A549 (cell line): Measurements from ENCODE around the gene TCF23. TPM values are rescaled to one million over a fixed set of nuclear protein-coding genes. Genes with fewer than 3 reads are reported as not detected.

Experiments
- ATAC-seq, 2 experiments: fragments of 200-7000 bp in 1 of 2; fragments of >200 bp in 1 of 2; cut with Nextera tagmentation in 1 of 2; cut with Tn5 transposase in 1 of 2; 3 replicates each; pipeline versions ENCODE4 v1.8.0 to v1.9.1; 2018 to 2020; ENCODE audit warnings: mild to moderate bottlenecking in 1 of 2, moderate library complexity in 1 of 2
- CTCF ChIA-PET: fragments of 300-600 bp; sonication (Branson Sonifier 250); formaldehyde crosslinking; extraction: SDS; loops from one replicate; lab custom pipeline; 2021; ENCODE audit warnings: antibody characterized with exemption, inconsistent platforms; lab: Yijun Ruan, JAX
- POLR2A ChIA-PET: fragments of 350-600 bp; formaldehyde crosslinking; extraction: SDS; loops from one replicate; lab custom pipeline; 2021; ENCODE audit warnings: antibody characterized with exemption, inconsistent platforms; lab: Yijun Ruan, JAX
- DNase-seq, 2 experiments: peaks; one replicate each; pipeline versions ENCODE4 v3.0.0 to v3.0.0-alpha.2; 2011 to 2016; ENCODE audit warnings: low read depth in 1 of 2, low spot score in 1 of 2
- FAIRE-seq: peaks from 2 replicates; lab custom pipeline; 2011; peaks lifted over from hg19 to GRCh38; lab: Jason Lieb, UNC
- H3K27ac ChIP-seq, 2 experiments: fragments of >200 bp; sonication (Bioruptor Twin); formaldehyde crosslinking; 3 replicates each; pipeline ENCODE4 v1.5.1; 2016 to 2017
- H3K4me1 ChIP-seq: fragments of >200 bp; sonication (Bioruptor Twin); formaldehyde crosslinking; 3 replicates; pipeline ENCODE4 v1.6.1; 2016
- H3K4me2 ChIP-seq: fragments of >200 bp; sonication (Bioruptor Twin); formaldehyde crosslinking; 3 replicates; pipeline ENCODE4 v1.6.1; 2016
- H3K4me3 ChIP-seq: fragments of >200 bp; sonication (Bioruptor Twin); formaldehyde crosslinking; 3 replicates; pipeline ENCODE4 v1.5.1; 2016
- H3K9me3 ChIP-seq: fragments of >200 bp; sonication (Bioruptor Twin); formaldehyde crosslinking; 3 replicates; pipeline ENCODE4 v1.6.1; 2016
- CBX2 ChIP-seq: fragments of 200-600 bp; sonication (generic); IDR thresholded peaks from 2 replicates; pipeline ENCODE4 v1.6.1; 2016; ENCODE audit warnings: low read depth, mild to moderate bottlenecking, borderline replicate concordance
- CHD4 ChIP-seq: fragments of 200-600 bp; sonication (generic); IDR thresholded peaks from 2 replicates; pipeline ENCODE4 v1.6.1; 2016; ENCODE audit warnings: antibody characterized with exemption, mild to moderate bottlenecking, borderline replicate concordance
- CTCF ChIP-seq: fragments of >200 bp; sonication (Bioruptor Twin); formaldehyde crosslinking; IDR thresholded peaks from 3 replicates; pipeline ENCODE4 v1.5.1; 2016
- E2F6 ChIP-seq: IDR thresholded peaks from 2 replicates; pipeline ENCODE4 v1.6.1; 2012; ENCODE audit warnings: low read depth, borderline replicate concordance
- ESRRA ChIP-seq: fragments of 150-350 bp; IDR thresholded peaks from 2 replicates; pipeline ENCODE4 v1.6.1; 2014; ENCODE audit warnings: mild to moderate bottlenecking, low read length, borderline replicate concordance
- FOSB ChIP-seq: fragments of 250-450 bp; sonication (Bioruptor Pico); IDR thresholded peaks from 2 replicates; pipeline ENCODE4 v1.5.0; 2020; ENCODE audit warnings: mild to moderate bottlenecking, moderate library complexity
- GATA3 ChIP-seq: IDR thresholded peaks from 2 replicates; pipeline ENCODE4 v1.6.1; 2012; ENCODE audit warnings: borderline replicate concordance
- HEYL ChIP-seq: fragments of 250-450 bp; sonication (Bioruptor Pico); IDR thresholded peaks from 2 replicates; pipeline ENCODE4 v1.8.0; 2021; ENCODE audit warnings: mild to moderate bottlenecking, moderate library complexity
- HMGXB4 ChIP-seq: fragments of 250-450 bp; sonication (Bioruptor Pico); IDR thresholded peaks from 2 replicates; pipeline ENCODE4 v1.5.0; 2021; ENCODE audit warnings: mild to moderate bottlenecking, moderate library complexity, borderline replicate concordance
- HOXA7 ChIP-seq: fragments of 250-450 bp; sonication (Bioruptor Pico); IDR thresholded peaks from 2 replicates; pipeline ENCODE4 v1.5.0; 2020; ENCODE audit warnings: mild to moderate bottlenecking, moderate library complexity
- HOXB13 ChIP-seq: fragments of 250-450 bp; sonication (Bioruptor Pico); IDR thresholded peaks from 2 replicates; pipeline ENCODE4 v1.5.0; 2020; ENCODE audit warnings: low read depth, mild to moderate bottlenecking, moderate library complexity
- HOXB5 ChIP-seq: fragments of 250-450 bp; sonication (Bioruptor Pico); IDR thresholded peaks from 2 replicates; pipeline ENCODE4 v1.5.0; 2020; ENCODE audit warnings: mild to moderate bottlenecking, moderate library complexity
- KDM1A ChIP-seq: fragments of 200-600 bp; sonication (generic); IDR thresholded peaks from 2 replicates; pipeline ENCODE4 v1.6.1; 2016; ENCODE audit warnings: low read depth, mild to moderate bottlenecking
- MAX ChIP-seq: IDR thresholded peaks from 2 replicates; pipeline ENCODE4 v1.6.1; 2012
- MAZ ChIP-seq: fragments of 150-350 bp; IDR thresholded peaks from 2 replicates; pipeline ENCODE4 v1.6.1; 2014; ENCODE audit warnings: antibody characterized with exemption, low read depth, low read length, borderline replicate concordance
- MYC ChIP-seq: IDR thresholded peaks from 2 replicates; pipeline ENCODE4 v1.6.1; 2012; ENCODE audit warnings: mild to moderate bottlenecking, inconsistent platforms, low read length, improper control_type of control experiment, borderline replicate concordance
- NR3C1 ChIP-seq: fragments of >200 bp; sonication (Bioruptor Twin); formaldehyde crosslinking; IDR thresholded peaks from 3 replicates; pipeline ENCODE4 v1.6.1; 2017
- PBX3 ChIP-seq: IDR thresholded peaks from 2 replicates; pipeline ENCODE4 v1.6.1; 2012
- PHF8 ChIP-seq: fragments of 200-600 bp; sonication (generic); IDR thresholded peaks from 2 replicates; pipeline ENCODE4 v1.6.1; 2016; ENCODE audit warnings: low read depth, mild to moderate bottlenecking, antibody characterized with exemption, moderate library complexity, borderline replicate concordance
- RCOR1 ChIP-seq: fragments of 150-350 bp; IDR thresholded peaks from 2 replicates; pipeline ENCODE4 v1.6.1; 2014; ENCODE audit warnings: antibody characterized with exemption, low read length, low read depth
- REST ChIP-seq: fragments of 200-600 bp; sonication (generic); IDR thresholded peaks from 2 replicates; pipeline ENCODE4 v1.6.1; 2016; ENCODE audit warnings: antibody characterized with exemption, mild to moderate bottlenecking, moderate library complexity
- SMC3 ChIP-seq: fragments of >200 bp; sonication (Bioruptor Twin); formaldehyde crosslinking; IDR thresholded peaks from 3 replicates; pipeline ENCODE4 v1.6.1; 2018; ENCODE audit warnings: inconsistent platforms
- USF2 ChIP-seq: fragments of 450-650 bp; IDR thresholded peaks from 2 replicates; pipeline ENCODE4 v1.6.1; 2014; ENCODE audit warnings: antibody characterized with exemption
- WGBS: methylation state at CpG from one replicate; pipeline ENCODE4 v1.1.6; 2017; ENCODE audit errors: missing lambda C conversion rate; 5-methylcytosine and 5-hydroxymethylcytosine counted together
- polyA plus RNA-seq, 4 experiments: library from polyadenylated mRNA; depleted of rRNA in 3 of 4; stranded (reverse); fragments of >200 nt; fragmentation: RNase III in 1 of 4; extraction: RNeasy Plus Mini Kit Qiagen cat#74134 plus additional on column Dnase treatment in 1 of 4; gene quantifications; 2 replicates in 3 of 4; 3 replicates in 1 of 4; pipeline ENCODE4 v1.2.3, GENCODE V29; 2011 to 2017

TCF23 gene
- polyA plus RNA-seq, 2 of the 4 experiments (the other 2 are of a cell fraction) = not detected

GRCh38 chr2:27138111-27138510, 10.7 kb upstream of the TCF23 start (continued):
- no peak for TF ChIP-seq PBX3
- no peak for TF ChIP-seq HMGXB4
- TF ChIP-seq ESRRA = no peak
- TF ChIP-seq CHD4 = no peak
- no peak for TF ChIP-seq HOXB13 (CRISPR knock-in tag)

GRCh38 chr2:27139310-27139709, 9.5 kb upstream of the TCF23 start, which contains the start of gene PRR30:
PRR30 (minus strand) TSS chr2:27139410; CDS start chr2:27138329, 1,081 bp downstream.
- WGBS = 40% methylated on average over 4 of the region's 4 CpGs
- TF ChIP-seq GATA3 (no peak), HOXA7 (no peak), HOXB13 (CRISPR knock-in tag) (no peak), PBX3 (no peak), CBX2 (no peak), USF2 (no peak), HEYL (CRISPR knock-in tag) (no peak), HOXB5 (CRISPR knock-in tag) (no peak), MAX (no peak)
- peaks cover 3% of the 10 kb centered on the region; the same call in 1 of the 3 replicates for H3K9me3 ChIP-seq
- ChIA-PET CTCF (interaction anchor here (0.6 to 1.5 kb wide), 4 partner anchors 11 to 156 kb away, joined by 3 to 4 read pairs (median 4); no protein-coding TSS in a partner anchor), POLR2A (no interaction called here)
- DNase-seq (no peak), FAIRE-seq (no peak), ATAC-seq (no peak)
- no peak within 1 kb of the TSS for H3K4me2 ChIP-seq
- no peak within 1 kb of the TSS for H3K27ac ChIP-seq
- no peaks in the 10 kb centered on the region for H3K4me1 ChIP-seq
- no peak within 1 kb of the TSS for H3K4me3 ChIP-seq

GRCh38 chr2:27143285-27143684, 5.5 kb upstream of the TCF23 start:
- Histone ChIP-seq H3K9me3 (peaks cover 3% of the 10 kb centered on the region; the same call in 1 of the 3 replicates), H3K4me1 (no peaks in the 10 kb centered on the region), H3K4me2 (no peak overlapping the region), H3K27ac (no peak overlapping the region)
- ChIA-PET CTCF (interaction anchor here (1.3 kb wide), 1 partner anchor 48 kb away, joined by 3 read pairs; no protein-coding TSS in a partner anchor), POLR2A (no interaction called here)
- FAIRE-seq (no peak), DNase-seq (no peak), ATAC-seq (no peak)
- 24% methylated on average over 1 of the region's 1 CpG for WGBS
- TF ChIP-seq MAZ (no peak), KDM1A (no peak), SMC3 (no peak), NR3C1 (no peak), CBX2 (no peak), ESRRA (no peak), REST (no peak), MYC (no peak), E2F6 (no peak), FOSB (CRISPR knock-in tag) (no peak), CTCF (no peak), PHF8 (no peak), RCOR1 (no peak)
- TF ChIP-seq, all 56 proteins: peak for 0
- H3K4me3 ChIP-seq = no peak overlapping the region
